Breast epithelium (tissue), 3 donors: ENCODE data around the gene PLD6.

Experiments used
- CTCF ChIP-seq, 3 donors: fragments of 450-650 bp; IDR thresholded peaks; one replicate each; pipeline ENCODE4 v1.5.1; 2016 to 2017; ENCODE audit warnings: antibody characterized with exemption in 3 of 3, mild to moderate bottlenecking in 3 of 3, moderate library complexity in 3 of 3
- POLR2A ChIP-seq: fragments of 450-650 bp; IDR thresholded peaks from one replicate; pipeline ENCODE4 v1.6.1; 2016; ENCODE audit warnings: antibody characterized with exemption, mild to moderate bottlenecking, moderate library complexity

DNA sequence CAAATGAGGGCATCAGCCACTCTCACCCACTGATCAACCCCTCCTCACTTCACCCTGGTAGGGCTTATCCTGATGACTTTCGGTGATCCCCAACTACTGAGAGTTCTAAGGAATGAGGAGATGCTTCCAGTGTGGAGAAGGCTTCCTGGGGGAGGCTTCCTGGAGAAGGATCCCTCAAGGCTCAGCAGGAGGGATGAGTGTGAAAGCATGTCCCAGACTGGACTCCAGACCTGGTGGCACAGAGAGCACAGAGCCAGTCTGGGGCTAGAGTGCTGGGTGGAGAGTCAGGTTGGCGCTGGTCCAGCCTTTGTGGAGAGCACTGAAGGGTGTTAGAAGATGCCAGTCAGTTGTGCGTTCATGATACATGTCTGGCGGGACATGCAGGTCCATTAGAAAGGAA is 53.7 kb downstream of the PLD6 start:
- TF ChIP-seq CTCF (IDR thresholded peaks at IDR 0.05) (no peak), POLR2A (no peak)
